PFSK-1 (cell line): Measurements from ENCODE around the gene RALB.

Experiments
- FOXP2 ChIP-seq: optimal IDR thresholded peaks from 2 replicates; pipeline ENCODE3; 2011; ENCODE audit warnings: borderline replicate concordance, control low read depth, inconsistent platforms; ENCODE audit not compliant: insufficient read depth; ENCODE audit errors: extremely low read length, extremely low read depth
- POLR2AphosphoS5 ChIP-seq: IDR thresholded peaks from 2 replicates; pipeline ENCODE4 v1.6.1; 2012; ENCODE audit warnings: low read depth, mild to moderate bottlenecking, control low read depth, low read length, moderate library complexity
- SIN3A ChIP-seq: IDR thresholded peaks from 2 replicates; pipeline ENCODE4 v1.6.1; 2012; ENCODE audit warnings: mild to moderate bottlenecking, low read length, moderate library complexity, borderline replicate concordance; ENCODE audit not compliant: insufficient read depth
- TAF1 ChIP-seq: IDR thresholded peaks from 2 replicates; pipeline ENCODE4 v1.6.1; 2012; ENCODE audit warnings: low read length, control low read depth, borderline replicate concordance; ENCODE audit not compliant: insufficient read depth
- TF ChIP-seq, protein P1 (sequence below), 2 experiments: IDR thresholded peaks; 2 replicates each; pipeline versions ENCODE4 v1.6.1 to v1.8.0; 2011 to 2012; ENCODE audit warnings: low read depth in 2 of 2, low read length in 2 of 2, control low read depth in 1 of 2, inconsistent platforms in 1 of 2, mild to moderate bottlenecking in 1 of 2, moderate library complexity in 1 of 2; ENCODE audit not compliant: insufficient read depth in 1 of 2

RALB gene

DNA sequence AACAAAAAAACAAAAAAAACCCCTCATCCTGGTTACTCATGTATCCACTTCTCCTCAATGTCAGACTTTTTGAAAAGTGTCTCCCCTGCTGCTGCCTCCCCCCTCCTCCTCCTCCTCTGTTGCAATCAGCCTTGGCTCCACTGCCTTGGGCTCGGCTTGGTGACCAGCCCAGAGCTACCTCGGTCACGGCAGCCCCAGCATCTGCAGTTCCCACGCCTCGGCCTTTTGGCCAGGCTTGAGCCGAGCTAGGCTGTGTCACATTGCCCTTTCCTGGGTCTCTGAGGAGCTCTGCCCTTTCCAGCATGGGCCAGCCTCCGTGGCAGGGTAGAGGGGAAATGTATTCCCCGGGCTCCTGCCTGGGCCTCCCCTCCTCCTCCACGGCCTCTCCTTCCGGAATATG lies 70.6 kb downstream of the RALB start:
- TF ChIP-seq SIN3A = no peak
- TF ChIP-seq TAF1 = no peak
- TF ChIP-seq POLR2AphosphoS5 = no peak
- TF ChIP-seq, protein P1, sequence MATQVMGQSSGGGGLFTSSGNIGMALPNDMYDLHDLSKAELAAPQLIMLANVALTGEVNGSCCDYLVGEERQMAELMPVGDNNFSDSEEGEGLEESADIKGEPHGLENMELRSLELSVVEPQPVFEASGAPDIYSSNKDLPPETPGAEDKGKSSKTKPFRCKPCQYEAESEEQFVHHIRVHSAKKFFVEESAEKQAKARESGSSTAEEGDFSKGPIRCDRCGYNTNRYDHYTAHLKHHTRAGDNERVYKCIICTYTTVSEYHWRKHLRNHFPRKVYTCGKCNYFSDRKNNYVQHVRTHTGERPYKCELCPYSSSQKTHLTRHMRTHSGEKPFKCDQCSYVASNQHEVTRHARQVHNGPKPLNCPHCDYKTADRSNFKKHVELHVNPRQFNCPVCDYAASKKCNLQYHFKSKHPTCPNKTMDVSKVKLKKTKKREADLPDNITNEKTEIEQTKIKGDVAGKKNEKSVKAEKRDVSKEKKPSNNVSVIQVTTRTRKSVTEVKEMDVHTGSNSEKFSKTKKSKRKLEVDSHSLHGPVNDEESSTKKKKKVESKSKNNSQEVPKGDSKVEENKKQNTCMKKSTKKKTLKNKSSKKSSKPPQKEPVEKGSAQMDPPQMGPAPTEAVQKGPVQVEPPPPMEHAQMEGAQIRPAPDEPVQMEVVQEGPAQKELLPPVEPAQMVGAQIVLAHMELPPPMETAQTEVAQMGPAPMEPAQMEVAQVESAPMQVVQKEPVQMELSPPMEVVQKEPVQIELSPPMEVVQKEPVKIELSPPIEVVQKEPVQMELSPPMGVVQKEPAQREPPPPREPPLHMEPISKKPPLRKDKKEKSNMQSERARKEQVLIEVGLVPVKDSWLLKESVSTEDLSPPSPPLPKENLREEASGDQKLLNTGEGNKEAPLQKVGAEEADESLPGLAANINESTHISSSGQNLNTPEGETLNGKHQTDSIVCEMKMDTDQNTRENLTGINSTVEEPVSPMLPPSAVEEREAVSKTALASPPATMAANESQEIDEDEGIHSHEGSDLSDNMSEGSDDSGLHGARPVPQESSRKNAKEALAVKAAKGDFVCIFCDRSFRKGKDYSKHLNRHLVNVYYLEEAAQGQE (IDR thresholded peaks at IDR 0.05; ENCODE audit: insufficient read depth in 1 of 2, low read depth in 2 of 2, low read length in 2 of 2) = no peak
- TF ChIP-seq FOXP2 = no peak

DNA sequence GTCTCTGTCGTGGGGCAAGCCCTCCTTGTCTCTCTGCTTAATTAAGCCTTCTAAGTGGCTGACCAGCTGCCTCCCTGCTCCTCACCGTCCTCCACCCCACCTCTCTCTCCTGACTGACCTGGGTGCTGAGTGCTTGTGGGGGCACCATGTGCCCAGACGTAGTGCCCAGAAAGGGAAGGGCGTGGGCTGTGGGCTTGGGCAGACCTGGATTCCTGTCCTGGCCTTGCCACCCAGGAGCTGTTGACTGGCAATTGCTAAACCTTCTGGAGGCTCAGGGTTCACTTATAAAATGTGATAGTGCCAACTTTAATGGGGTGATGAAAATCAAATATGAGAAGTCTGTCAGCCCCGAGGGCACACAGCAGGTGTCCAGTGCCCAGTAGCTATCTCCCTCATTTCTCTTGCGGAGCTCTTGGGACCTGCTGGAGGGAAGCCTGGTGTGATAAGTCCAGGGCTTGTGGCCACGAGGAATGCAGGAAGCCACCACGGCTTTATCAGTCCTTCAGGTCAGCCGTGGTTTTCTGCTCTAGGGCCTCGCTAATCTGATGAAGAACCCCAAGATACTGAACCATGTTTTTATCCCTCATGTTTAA lies 71.3 kb downstream of the RALB start:
- TF ChIP-seq FOXP2 (no peak), POLR2AphosphoS5 (no peak), SIN3A (no peak), TAF1 (no peak)
- TF ChIP-seq, protein P1 (IDR thresholded peaks at IDR 0.05; ENCODE audit: insufficient read depth in 1 of 2, low read depth in 2 of 2, low read length in 2 of 2) = no peak

DNA sequence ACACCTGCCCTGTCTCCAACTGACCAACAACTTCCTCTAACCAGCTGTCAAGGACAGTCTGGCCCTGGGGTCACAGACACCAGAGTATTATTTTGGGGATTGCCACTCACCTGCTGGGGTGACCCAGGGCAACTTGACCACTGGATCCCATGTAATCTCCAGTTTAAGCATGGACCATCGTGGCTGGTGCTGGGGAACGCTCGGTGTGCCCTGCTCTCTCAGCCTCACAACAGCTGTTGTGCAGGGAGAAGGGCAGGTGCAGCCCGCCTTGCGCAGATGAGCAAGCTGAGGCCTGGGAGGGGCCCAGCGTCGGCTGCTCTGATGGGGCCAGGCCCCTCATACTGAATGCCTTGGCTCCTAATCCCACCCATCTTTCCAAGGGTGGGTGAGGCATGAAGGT lies 72.3 kb downstream of the RALB start:
- TF ChIP-seq FOXP2 = no peak
- TF ChIP-seq SIN3A = no peak
- TF ChIP-seq POLR2AphosphoS5 = no peak
- TF ChIP-seq, protein P1 (IDR thresholded peaks at IDR 0.05; ENCODE audit: insufficient read depth in 1 of 2, low read depth in 2 of 2, low read length in 2 of 2) = no peak
- no peak for TF ChIP-seq TAF1

DNA sequence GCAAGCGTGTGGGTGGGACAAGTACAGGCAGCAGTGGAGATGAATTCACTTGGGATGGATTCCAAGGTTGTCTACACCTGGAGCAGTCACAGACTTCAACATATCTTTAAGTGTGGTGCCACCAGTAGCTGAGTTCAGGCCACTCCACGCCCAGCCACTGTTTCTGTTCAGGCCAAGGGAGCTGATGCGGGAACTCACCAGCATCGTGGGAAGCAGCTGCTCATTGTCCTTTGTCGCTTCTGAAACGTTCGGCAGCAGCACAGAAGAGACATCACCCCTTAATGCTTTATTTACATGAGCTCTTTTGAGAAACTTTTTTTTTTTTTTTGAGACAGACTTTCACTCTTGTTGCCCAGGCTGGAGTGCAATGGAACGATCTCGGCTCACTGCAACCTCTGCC lies 73.4 kb downstream of the RALB start:
- TF ChIP-seq SIN3A = no peak

DNA sequence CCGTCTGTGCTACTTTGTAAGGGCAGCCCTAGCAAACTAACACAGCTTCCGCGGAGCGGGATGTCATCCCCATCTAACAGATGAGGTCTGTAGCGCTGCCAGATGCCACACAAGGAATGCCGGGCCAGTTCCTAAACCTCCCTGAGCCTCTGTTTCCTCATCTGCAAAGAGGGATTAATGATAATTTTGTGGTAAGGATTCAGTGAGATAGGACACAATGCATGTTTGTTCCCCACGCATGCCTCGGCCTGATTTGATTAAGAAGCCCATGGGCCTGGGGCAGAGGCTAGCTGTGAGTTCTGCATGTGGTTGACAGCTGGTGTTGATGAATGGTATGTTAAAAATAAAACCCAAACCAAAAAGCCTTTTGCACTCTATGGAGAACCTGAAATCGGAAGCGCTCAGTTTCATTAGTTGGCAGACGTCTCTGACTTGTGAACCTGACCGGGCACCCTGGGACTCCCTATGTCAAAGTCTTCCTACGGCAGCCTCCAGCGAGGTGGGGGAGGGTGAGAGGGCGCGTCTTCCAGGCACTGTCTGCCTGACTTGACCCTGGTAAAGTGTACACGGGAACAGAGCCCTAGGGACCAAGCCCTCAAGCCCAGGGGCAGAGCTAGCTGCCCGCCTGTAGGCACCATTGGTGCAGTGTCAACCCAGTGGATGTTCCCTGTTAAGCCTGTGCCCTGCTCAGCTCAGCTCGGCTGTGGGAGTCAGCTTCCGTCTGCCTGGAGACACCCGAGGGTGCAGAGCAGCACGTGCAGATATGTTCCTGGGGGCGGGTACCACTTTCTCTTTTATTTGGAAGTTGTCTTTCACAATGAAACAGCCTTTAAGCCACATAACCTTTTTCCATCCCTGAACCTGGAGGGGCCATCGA lies 78.5 kb downstream of the RALB start:
- TF ChIP-seq SIN3A (no peak), FOXP2 (no peak), POLR2AphosphoS5 (no peak)

DNA sequence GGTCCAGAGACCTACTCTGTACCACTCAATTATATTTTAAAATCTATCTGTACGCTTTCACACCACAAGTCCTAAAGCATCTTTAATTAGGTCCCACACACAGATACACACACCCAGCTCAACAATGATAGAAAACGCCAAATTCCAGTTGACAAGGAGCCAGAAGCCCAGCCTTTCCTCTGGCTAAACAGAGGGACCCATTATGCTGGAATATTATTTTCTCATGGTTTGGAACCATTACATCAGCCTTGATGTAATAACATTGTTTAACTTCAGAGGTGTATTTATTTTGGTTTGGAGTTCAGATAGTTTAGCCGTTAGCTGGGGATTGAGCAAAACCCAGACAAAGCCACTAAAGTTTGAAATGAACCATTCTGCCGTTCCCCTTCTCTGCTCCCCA lies 79.3 kb downstream of the RALB start:
- no peak for TF ChIP-seq POLR2AphosphoS5
- TF ChIP-seq, protein P1 (IDR thresholded peaks at IDR 0.05; ENCODE audit: insufficient read depth in 1 of 2, low read depth in 2 of 2, low read length in 2 of 2) = no peak
- no peak for TF ChIP-seq SIN3A
- TF ChIP-seq TAF1 = no peak
